Measurements from ENCODE around the gene SYK.
"Not testable (repeated sequence)": the region's sequence is repeated elsewhere in the genome, so short reads cannot be mapped to it uniquely, and the experiment has no call there.

The SYK gene

GRCh38 chr9:90801241-90801972 lies at the start of gene SYK:
SYK (plus strand) TSS chr9:90801819; CDS start chr9:90843899, 42,080 bp downstream.
- DNase-seq (ENCODE audit: low read depth) = no peak

- peak; percentile 14 for DNase-seq (ENCODE audit: low read depth)
Measured at GRCh38 chr9:90755514-90756371, 45.9 kb upstream of the SYK start.

GRCh38 chr9:90760577-90760976 lies 41.0 kb upstream of the SYK start:
- DNase-seq (ENCODE audit: low read depth) = not testable (repeated sequence)

GRCh38 chr9:90766731-90767130 lies 34.9 kb upstream of the SYK start:
- no peak for DNase-seq (ENCODE audit: low read depth)

- DNase-seq (ENCODE audit: low read depth) = no peak
Measured at GRCh38 chr9:90767523-90768100, 34.0 kb upstream of the SYK start.

GRCh38 chr9:90770182-90770738 lies 31.4 kb upstream of the SYK start:
- no peak for DNase-seq (ENCODE audit: low read depth)

- DNase-seq (ENCODE audit: low read depth) = no peak
Measured at GRCh38 chr9:90770927-90771326, 30.7 kb upstream of the SYK start.

GRCh38 chr9:90772386-90772785 lies 29.2 kb upstream of the SYK start:
- no peak for DNase-seq (ENCODE audit: low read depth)

- no peak for DNase-seq (ENCODE audit: low read depth)
Measured at GRCh38 chr9:90773617-90774016, 28.0 kb upstream of the SYK start.

GRCh38 chr9:90774071-90774470 lies 27.5 kb upstream of the SYK start:
- DNase-seq (ENCODE audit: low read depth) = no peak

- DNase-seq (ENCODE audit: low read depth) = no peak
Measured at GRCh38 chr9:90774682-90775081, 26.9 kb upstream of the SYK start.

- DNase-seq (ENCODE audit: low read depth) = no peak
Measured at GRCh38 chr9:90775657-90776056, 26.0 kb upstream of the SYK start.

- no peak for DNase-seq (ENCODE audit: low read depth)
Measured at GRCh38 chr9:90778746-90779145, 22.9 kb upstream of the SYK start.

GRCh38 chr9:90783552-90783951 lies 18.1 kb upstream of the SYK start:
- DNase-seq (ENCODE audit: low read depth) = no peak

- DNase-seq (ENCODE audit: low read depth) = no peak
Measured at GRCh38 chr9:90783964-90784363, 17.7 kb upstream of the SYK start.

GRCh38 chr9:90787771-90788460 lies 13.7 kb upstream of the SYK start:
- no peak for DNase-seq (ENCODE audit: low read depth)

GRCh38 chr9:90788527-90788926 lies 13.1 kb upstream of the SYK start:
- DNase-seq (ENCODE audit: low read depth) = not testable (repeated sequence)

GRCh38 chr9:90789408-90789807 lies 12.2 kb upstream of the SYK start:
- no peak for DNase-seq (ENCODE audit: low read depth)

GRCh38 chr9:90789862-90790261 lies 11.8 kb upstream of the SYK start:
- DNase-seq (ENCODE audit: low read depth) = no peak

GRCh38 chr9:90793024-90793423 lies 8.6 kb upstream of the SYK start:
- not testable (repeated sequence) for DNase-seq (ENCODE audit: low read depth)

- no peak for DNase-seq (ENCODE audit: low read depth)
Measured at GRCh38 chr9:90793729-90794128, 7.9 kb upstream of the SYK start.

GRCh38 chr9:90795084-90795483 lies 6.5 kb upstream of the SYK start:
- DNase-seq (ENCODE audit: low read depth) = no peak
